GM12878 (cell line): Measurements from ENCODE around the gene DYNC1I1. TPM values are rescaled to one million over a fixed set of nuclear protein-coding genes. Genes with fewer than 3 reads are reported as not detected.

ENCODE experiments used
- ATAC-seq: fragments of 200-7000 bp; cut with Tn5 transposase; 3 replicates; pipeline ENCODE4 v1.9.1; 2020; ENCODE audit warnings: mild to moderate bottlenecking, moderate library complexity
- BruUV-seq: library from RNA; stranded (reverse); fragments of 400-500 nt; replicated peaks from 2 replicates; lab custom pipeline; 2021; lab: Mats Ljungman, UMichigan
- CTCF ChIA-PET: fragments of 300-600 bp; sonication (Branson Sonifier 250); formaldehyde crosslinking; extraction: SDS; loops from one replicate; lab custom pipeline; 2021; ENCODE audit warnings: inconsistent platforms; lab: Yijun Ruan, JAX
- POLR2A ChIA-PET: fragments of 350-600 bp; formaldehyde crosslinking; extraction: SDS; loops from one replicate; lab custom pipeline; 2021; ENCODE audit warnings: inconsistent platforms; lab: Charles Lee
- RAD21 ChIA-PET: fragments of 300-600 bp; sonication (Branson Sonifier 250); formaldehyde crosslinking; loops from one replicate; lab custom pipeline; 2023; ENCODE audit warnings: antibody characterized with exemption; ENCODE audit not compliant: unreplicated experiment; lab: Charles Lee
- SMC1A ChIA-PET: fragments of 300-600 bp; sonication (Branson Sonifier 250); formaldehyde crosslinking; loops from one replicate; lab custom pipeline; 2023; ENCODE audit not compliant: unreplicated experiment, uncharacterized antibody; lab: Charles Lee
- DNase-seq: peaks from one replicate; pipeline ENCODE4 v3.0.0-alpha.2; 2011; ENCODE audit warnings: low read depth, low spot score
- FAIRE-seq: peaks from 3 replicates; lab custom pipeline; 2011; peaks lifted over from hg19 to GRCh38; lab: Jason Lieb, UNC
- H2AFZ ChIP-seq: 2 replicates; pipeline ENCODE4 v1.6.0; 2011; ENCODE audit warnings: low read depth, low read length, control low read depth; ENCODE audit not compliant: control insufficient read depth
- H3K27ac ChIP-seq: 2 replicates; pipeline ENCODE4 v1.5.1; 2011; ENCODE audit warnings: control low read depth; ENCODE audit not compliant: control insufficient read depth, insufficient read depth
- H3K27me3 ChIP-seq, 2 experiments: replicated peaks in 1 of 2; 2 replicates each; pipeline versions ENCODE4 v1.6.0 to v1.6.1; 2011; ENCODE audit warnings: low read length in 1 of 2; ENCODE audit not compliant: control insufficient read depth in 2 of 2, insufficient read depth in 2 of 2
- H3K36me3 ChIP-seq, 2 experiments: 2 replicates each; pipeline ENCODE4 v1.5.1; 2011; ENCODE audit warnings: low read length in 1 of 2; ENCODE audit not compliant: control insufficient read depth in 2 of 2, insufficient read depth in 2 of 2
- H3K4me1 ChIP-seq: 2 replicates; pipeline ENCODE4 v1.6.1; 2011; ENCODE audit warnings: mild to moderate bottlenecking, low read length, moderate library complexity, mixed read lengths; ENCODE audit not compliant: control insufficient read depth, insufficient read depth
- H3K4me2 ChIP-seq: 2 replicates; pipeline ENCODE4 v1.6.0; 2011; ENCODE audit warnings: control low read depth; ENCODE audit not compliant: control insufficient read depth, insufficient read depth
- H3K4me3 ChIP-seq: fragments of 200-600 bp; sonication (generic); 2 replicates; pipeline ENCODE4 v1.5.1; 2016
- H3K79me2 ChIP-seq: 2 replicates; pipeline ENCODE4 v1.6.0; 2011; ENCODE audit warnings: low read length; ENCODE audit not compliant: control insufficient read depth, insufficient read depth
- H3K9ac ChIP-seq: 2 replicates; pipeline ENCODE4 v1.8.0; 2011; ENCODE audit warnings: low read length, control low read depth, mixed read lengths; ENCODE audit not compliant: control insufficient read depth, insufficient read depth
- H3K9me3 ChIP-seq: replicated peaks from 3 replicates; pipeline ENCODE4 v1.5.1; 2011; ENCODE audit warnings: mild to moderate bottlenecking, low read length; ENCODE audit not compliant: control insufficient read depth, insufficient read depth
- H4K20me1 ChIP-seq: 2 replicates; pipeline ENCODE4 v1.6.0; 2011; ENCODE audit not compliant: control insufficient read depth, insufficient read depth
- ATF2 ChIP-seq: IDR thresholded peaks from 2 replicates; pipeline ENCODE4 v1.6.1; 2012; ENCODE audit warnings: low read length, inconsistent platforms
- CBX3 ChIP-seq: fragments of 200-600 bp; sonication (generic); IDR thresholded peaks from 2 replicates; pipeline ENCODE4 v1.6.1; 2016; ENCODE audit warnings: low read depth, borderline replicate concordance
- CEBPB ChIP-seq, 2 experiments: fragments of 150-350 bp in 1 of 2; IDR thresholded peaks; 2 replicates each; pipeline ENCODE4 v1.6.1; 2012 to 2014; ENCODE audit warnings: low read depth in 2 of 2, low read length in 2 of 2, borderline replicate concordance in 1 of 2, inconsistent platforms in 1 of 2
- HDAC2 ChIP-seq: fragments of 200-600 bp; sonication (generic); IDR thresholded peaks from 2 replicates; pipeline ENCODE4 v1.6.1; 2017
- IKZF2 ChIP-seq, 2 experiments: fragments of 450-650 bp; IDR thresholded peaks; 2 replicates each; pipeline ENCODE4 v1.6.1; 2017; ENCODE audit warnings: mild to moderate bottlenecking in 2 of 2, moderate library complexity in 2 of 2
- NBN ChIP-seq: fragments of 450-650 bp; IDR thresholded peaks from 2 replicates; pipeline ENCODE4 v1.6.1; 2016
- NKRF ChIP-seq: fragments of 450-650 bp; conservative IDR thresholded peaks from 2 replicates; pipeline ENCODE4 v1.6.1; 2017; ENCODE audit warnings: mild to moderate bottlenecking, moderate library complexity
- NR2C2 ChIP-seq: IDR thresholded peaks from 2 replicates; pipeline ENCODE4 v1.6.1; 2011; ENCODE audit warnings: borderline replicate concordance, low read depth; ENCODE audit not compliant: control insufficient read depth, insufficient read length
- POLR2AphosphoS2 ChIP-seq: IDR thresholded peaks from 2 replicates; pipeline ENCODE4 v1.6.1; 2011; ENCODE audit warnings: low read depth, mild to moderate bottlenecking, low read length, improper control_type of control experiment, moderate library complexity
- POU2F2 ChIP-seq: IDR thresholded peaks from 3 replicates; pipeline ENCODE4 v1.6.1; 2011; ENCODE audit warnings: low read depth, mild to moderate bottlenecking, low read length, borderline replicate concordance
- RELB ChIP-seq: fragments of 450-650 bp; IDR thresholded peaks from 2 replicates; pipeline ENCODE4 v1.6.1; 2017; ENCODE audit warnings: low read depth, mild to moderate bottlenecking, moderate library complexity
- TCF12 ChIP-seq: IDR thresholded peaks from 2 replicates; pipeline ENCODE4 v1.6.1; 2011; ENCODE audit warnings: low read depth, mild to moderate bottlenecking, low read length
- ZBED1 ChIP-seq: IDR thresholded peaks from 2 replicates; pipeline ENCODE4 v1.6.1; 2016; ENCODE audit warnings: borderline replicate concordance
- ZZZ3 ChIP-seq: IDR thresholded peaks from 2 replicates; pipeline ENCODE4 v1.6.1; 2011; ENCODE audit warnings: low read depth; ENCODE audit not compliant: control insufficient read depth, insufficient read length
- WGBS: methylation state at CpG from one replicate; pipeline ENCODE4 v1.1.6; 2016; ENCODE audit warnings: low lambda C conversion rate; ENCODE audit not compliant: insufficient replicate concordance, insufficient coverage; ENCODE audit errors: missing lambda C conversion rate; 5-methylcytosine and 5-hydroxymethylcytosine counted together
- in situ Hi-C: fragments of 300-500 bp; cut with MboI; formaldehyde crosslinking; loops from 9 replicates; pipeline ENCODE4 v1.14.3; 2018; ENCODE audit warnings: mixed read lengths
- intact Hi-C: fragments of 100-400 bp; cut with micrococcal nuclease; formaldehyde crosslinking; loops from one replicate; pipeline ENCODE4 v1.14.2; 2022; ENCODE audit not compliant: unreplicated experiment
- polyA plus RNA-seq, 11 experiments: library from polyadenylated mRNA; depleted of rRNA in 4 of 11; unstranded in 6 of 11; stranded (reverse) in 5 of 11; fragments of >200 nt; fragmentation: Nextera tagmentation in 4 of 11; fragmentation: Illumina TruSeq in 1 of 11; extraction: Ambion mirVana in 4 of 11; extraction: Trizol in 1 of 11; gene quantifications; 1 replicate in 1 of 11; 2 replicates in 10 of 11; pipeline versions ENCODE4 v1.2.1 to v1.2.3, GENCODE V29; 2011 to 2016; ENCODE audit warnings: inconsistent platforms in 2 of 11, missing spikeins in 2 of 11, low read depth in 1 of 11
- total RNA-seq, 4 experiments: library from RNA; depleted of rRNA in 3 of 4; stranded (reverse); fragments of >200 nt in 3 of 4; fragmentation: Illumina TruSeq in 1 of 4; extraction: Trizol in 1 of 4; gene quantifications; 2 replicates each; pipeline versions ENCODE4 v1.2.1 to v1.2.3, GENCODE V29; 2013 to 2021

DYNC1I1 gene
- total and polyA plus RNA-seq, 10 of the 15 experiments (the other 5 are each of a cell fraction or from before 2014, with no cell fraction given): 0.05 to 0.91 (median 0.14) TPM; not detected in 3

- TF ChIP-seq POU2F2 (no peak), RELB (no peak), IKZF2 (IDR thresholded peaks at IDR 0.05) (no peak), ZBED1 (no peak), CEBPB (IDR thresholded peaks at IDR 0.05; ENCODE audit: borderline replicate concordance in 1 of 2, low read depth in 2 of 2, low read length in 2 of 2) (no peak), TCF12 (no peak), NR2C2 (no peak), NBN (no peak), CBX3 (no peak), NKRF (no peak), HDAC2 (no peak), ZZZ3 (no peak), POLR2AphosphoS2 (no peak), ATF2 (no peak)
- Histone ChIP-seq H3K79me2 (no peaks in the 10 kb centered on the region), H3K4me2 (no peak overlapping the region), H3K4me3 (no peak overlapping the region), H3K4me1 (no peaks in the 10 kb centered on the region), H3K36me3 (no peaks in the 10 kb centered on the region), H3K9me3 (no peaks in the 10 kb centered on the region), H4K20me1 (no peaks in the 10 kb centered on the region), H3K27me3 (no peaks in the 10 kb centered on the region), H3K27ac (no peak overlapping the region), H2AFZ (no peak overlapping the region), H3K9ac (no peak overlapping the region)
- intact Hi-C loops: no loop called here
- no peak for ATAC-seq
- no peak for DNase-seq
- 33% methylated on average over 3 of the region's 3 CpGs for WGBS
- ChIA-PET SMC1A (interaction anchor here (0.6 kb wide), 1 partner anchor 11 kb away, joined by 3 read pairs; no protein-coding TSS in a partner anchor), RAD21 (interaction anchor here (1.2 kb wide), 1 partner anchor 22 kb away, joined by 3 read pairs; no protein-coding TSS in a partner anchor), POLR2A (no interaction called here), CTCF (no interaction called here)
- BruUV-seq: no TSS peak
- in situ Hi-C loops: no loop called here
- no peak for FAIRE-seq
These were observed 251.0 kb downstream of the DYNC1I1 start for GRCh38 chr7:96023387-96023786.
